Naive thymus-derived CD8-positive, alpha-beta T cell (primary cell): ENCODE measurements around the gene CT45A1. TPM values are rescaled to one million over a fixed set of nuclear protein-coding genes. Genes with fewer than 3 reads are reported as not detected.
"Not testable (repeated sequence)": the region's sequence is repeated elsewhere in the genome, so short reads cannot be mapped to it uniquely, and the experiment has no call there.

ENCODE experiments used
- ATAC-seq, 2 donors: fragments of 150-1000 bp; cut with Tn5 transposase in 1 of 2; sonication (Bioruptor Pico), chemical (Tn5 transposase) in 1 of 2; 1 replicate in 1 of 2; 2 replicates in 1 of 2; pipeline ENCODE4 v1.10.0; 2021; ENCODE audit warnings: mild to moderate bottlenecking in 2 of 2, moderate library complexity in 2 of 2
- POLR2A ChIA-PET: fragments of 350-600 bp; sonication (Branson Sonifier 250); formaldehyde crosslinking; loops from one replicate; lab custom pipeline; 2021; ENCODE audit warnings: antibody characterized with exemption; lab: Charles Lee
- DNase-seq, 10 donors: peaks; one replicate each; pipeline versions ENCODE4 v3.0.0 to v3.0.0-alpha.2; 2020 to 2022
- H3K27ac Mint-ChIP-seq, 10 donors: one replicate each; pipeline ENCODE4 v1.8.0; 2020 to 2022; ENCODE audit warnings: mild to moderate bottlenecking in 10 of 10, mixed read lengths in 10 of 10, moderate library complexity in 4 of 10, inconsistent platforms in 1 of 10
- H3K27me3 Mint-ChIP-seq, 5 donors: one replicate each; pipeline ENCODE4 v1.8.0; 2021 to 2022; ENCODE audit warnings: mixed read lengths in 5 of 5
- H3K36me3 Mint-ChIP-seq, 3 donors: one replicate each; pipeline ENCODE4 v1.8.0; 2020 to 2022; ENCODE audit warnings: mixed read lengths in 3 of 3, mild to moderate bottlenecking in 2 of 3, inconsistent platforms in 1 of 3
- H3K4me1 Mint-ChIP-seq, 4 donors: one replicate each; pipeline ENCODE4 v1.8.0; 2021 to 2022; ENCODE audit warnings: mixed read lengths in 4 of 4
- H3K4me3 Mint-ChIP-seq, 10 donors: one replicate each; pipeline ENCODE4 v1.8.0; 2020 to 2022; ENCODE audit warnings: mild to moderate bottlenecking in 10 of 10, mixed read lengths in 10 of 10, moderate library complexity in 6 of 10, inconsistent platforms in 1 of 10
- H3K9me3 Mint-ChIP-seq, 9 donors: one replicate each; pipeline ENCODE4 v1.8.0; 2020 to 2022; ENCODE audit warnings: mixed read lengths in 9 of 9, mild to moderate bottlenecking in 3 of 9, inconsistent platforms in 1 of 9, moderate library complexity in 1 of 9
- polyA plus RNA-seq, 3 donors: library from polyadenylated mRNA; unstranded; fragments of 300-500 nt; fragmentation: Illumina TruSeq; gene quantifications; one replicate each; pipeline ENCODE4 v1.2.3, GENCODE V29; 2021
- total RNA-seq, 8 experiments: library from RNA in 2 of 8; stranded (reverse) in 2 of 8; gene quantifications; one replicate each; pipeline ENCODE4 v1.2.3 and lab custom pipeline; 2021 to 2026

CT45A1 gene
- total and polyA plus RNA-seq, 5 experiments from 2014 or later: not detected

GRCh38 chrX:135768091-135768490, 54.7 kb downstream of the CT45A1 start, which contains the start of gene CT45A3:
Gene CT45A3, minus strand, starts transcription at chrX:135768191. Its CDS starts 3,747 bp downstream, at chrX:135764444.
- H3K27ac Mint-ChIP-seq, H3K36me3 Mint-ChIP-seq, H3K4me1 Mint-ChIP-seq, H3K4me3 Mint-ChIP-seq, H3K9me3 Mint-ChIP-seq, H3K27me3 Mint-ChIP-seq, ATAC-seq, POLR2A ChIA-PET, DNase-seq: not testable (repeated sequence)

Other genes with a start within 250 kb of the CT45A1 start
- 10 to 100 TPM; 38.6 to 42.3 TPM for gene INTS6L, start 193.0 kb upstream of the CT45A1 start, total RNA-seq
- gene INTS6L, start 193.0 kb upstream of the CT45A1 start, polyA plus RNA-seq: 1 to 10 TPM; 4.1 to 7.4 (median 6.5) TPM
- not detected for gene CT45A3, start 54.6 kb downstream of the CT45A1 start, total RNA-seq
- gene CT45A3, start 54.6 kb downstream of the CT45A1 start, polyA plus RNA-seq: not detected
- not detected for gene CT45A5, start 71.9 kb downstream of the CT45A1 start, total RNA-seq
- not detected for gene CT45A5, start 71.9 kb downstream of the CT45A1 start, polyA plus RNA-seq
- not detected for gene CT45A6, start 89.1 kb downstream of the CT45A1 start, total RNA-seq
- not detected for gene CT45A6, start 89.1 kb downstream of the CT45A1 start, polyA plus RNA-seq
- gene CT45A2, start 106.4 kb downstream of the CT45A1 start, total RNA-seq: not detected
- not detected for gene CT45A2, start 106.4 kb downstream of the CT45A1 start, polyA plus RNA-seq
- gene CT45A7, start 123.6 kb downstream of the CT45A1 start, total RNA-seq: not detected
- not detected for gene CT45A7, start 123.6 kb downstream of the CT45A1 start, polyA plus RNA-seq
- not detected for gene CT45A8, start 140.9 kb downstream of the CT45A1 start, total RNA-seq
- not detected for gene CT45A8, start 140.9 kb downstream of the CT45A1 start, polyA plus RNA-seq
- not detected for gene CT45A9, start 158.2 kb downstream of the CT45A1 start, total RNA-seq
- gene CT45A9, start 158.2 kb downstream of the CT45A1 start, polyA plus RNA-seq: not detected
- not detected for gene CT45A10, start 179.8 kb downstream of the CT45A1 start, total RNA-seq
- not detected for gene CT45A10, start 179.8 kb downstream of the CT45A1 start, polyA plus RNA-seq
- not detected for gene SAGE1, start 180.1 kb downstream of the CT45A1 start, total RNA-seq
- not detected for gene SAGE1, start 180.1 kb downstream of the CT45A1 start, polyA plus RNA-seq